Measurements from ENCODE around the gene MYL10.

MYL10 gene

GRCh38 chr7:101590663-101591435 lies 38.2 kb downstream of the MYL10 start:
- Histone ChIP-seq H3K27ac (ENCODE audit: insufficient read depth, low read depth, low read length, poor library complexity, severe bottlenecking) (no peak overlapping the region), H3K4me3 (ENCODE audit: insufficient read depth, low read depth, low read length) (no peak overlapping the region), H3K36me3 (ENCODE audit: control insufficient read depth, insufficient read depth, low read length) (no peaks in the 10 kb centered on the region), H3K9me3 (ENCODE audit: control insufficient read depth, low read length) (no peaks in the 10 kb centered on the region), H3K27me3 (ENCODE audit: control insufficient read depth, insufficient read depth, low read length, poor library complexity, severe bottlenecking) (no peaks in the 10 kb centered on the region), H3K4me1 (ENCODE audit: control insufficient read depth, insufficient read depth, low read length) (no peaks in the 10 kb centered on the region)
- 92% methylated on average over 18 of the region's 18 CpGs for WGBS, 2 experiments

- Histone ChIP-seq H3K36me3 (ENCODE audit: control insufficient read depth, insufficient read depth, low read length) (no peaks in the 10 kb centered on the region), H3K27me3 (ENCODE audit: control insufficient read depth, insufficient read depth, low read length, poor library complexity, severe bottlenecking) (no peaks in the 10 kb centered on the region), H3K9me3 (ENCODE audit: control insufficient read depth, low read length) (no peaks in the 10 kb centered on the region), H3K27ac (ENCODE audit: insufficient read depth, low read depth, low read length, poor library complexity, severe bottlenecking) (no peak overlapping the region), H3K4me1 (ENCODE audit: control insufficient read depth, insufficient read depth, low read length) (no peaks in the 10 kb centered on the region), H3K4me3 (ENCODE audit: insufficient read depth, low read depth, low read length) (no peak overlapping the region)
- WGBS, 2 experiments, result 87 to 90% methylated on average over 15 of the region's 15 CpGs
Measured at GRCh38 chr7:101589976-101590662, 39.0 kb downstream of the MYL10 start.

GRCh38 chr7:101589052-101589451 lies 40.0 kb downstream of the MYL10 start:
- Histone ChIP-seq H3K27me3 (ENCODE audit: control insufficient read depth, insufficient read depth, low read length, poor library complexity, severe bottlenecking) (no peaks in the 10 kb centered on the region), H3K4me1 (ENCODE audit: control insufficient read depth, insufficient read depth, low read length) (no peaks in the 10 kb centered on the region), H3K9me3 (ENCODE audit: control insufficient read depth, low read length) (no peaks in the 10 kb centered on the region), H3K27ac (ENCODE audit: insufficient read depth, low read depth, low read length, poor library complexity, severe bottlenecking) (no peak overlapping the region), H3K36me3 (ENCODE audit: control insufficient read depth, insufficient read depth, low read length) (no peaks in the 10 kb centered on the region), H3K4me3 (ENCODE audit: insufficient read depth, low read depth, low read length) (no peak overlapping the region)
- 88 to 92% methylated on average over 5 of the region's 5 CpGs for WGBS, 2 experiments

- H3K27ac ChIP-seq (ENCODE audit: insufficient read depth, low read depth, low read length, poor library complexity, severe bottlenecking), result no peak overlapping the region
- no peaks in the 10 kb centered on the region for H3K36me3 ChIP-seq (ENCODE audit: control insufficient read depth, insufficient read depth, low read length)
- H3K4me1 ChIP-seq (ENCODE audit: control insufficient read depth, insufficient read depth, low read length), result no peaks in the 10 kb centered on the region
- no peak overlapping the region for H3K4me3 ChIP-seq (ENCODE audit: insufficient read depth, low read depth, low read length)
- H3K9me3 ChIP-seq (ENCODE audit: control insufficient read depth, low read length), result no peaks in the 10 kb centered on the region
- 92 to 96% methylated on average over 9 of the region's 9 CpGs for WGBS, 2 experiments
- no peaks in the 10 kb centered on the region for H3K27me3 ChIP-seq (ENCODE audit: control insufficient read depth, insufficient read depth, low read length, poor library complexity, severe bottlenecking)
Measured at GRCh38 chr7:101588131-101588935, 40.8 kb downstream of the MYL10 start.

GRCh38 chr7:101586906-101587677 lies 42.0 kb downstream of the MYL10 start:
- WGBS, 2 experiments, result 85 to 86% methylated on average over 12 of the region's 12 CpGs
- no peaks in the 10 kb centered on the region for H3K9me3 ChIP-seq (ENCODE audit: control insufficient read depth, low read length)
- H3K27ac ChIP-seq (ENCODE audit: insufficient read depth, low read depth, low read length, poor library complexity, severe bottlenecking), result no peak overlapping the region
- H3K36me3 ChIP-seq (ENCODE audit: control insufficient read depth, insufficient read depth, low read length), result no peaks in the 10 kb centered on the region
- no peaks in the 10 kb centered on the region for H3K27me3 ChIP-seq (ENCODE audit: control insufficient read depth, insufficient read depth, low read length, poor library complexity, severe bottlenecking)
- no peaks in the 10 kb centered on the region for H3K4me1 ChIP-seq (ENCODE audit: control insufficient read depth, insufficient read depth, low read length)
- H3K4me3 ChIP-seq (ENCODE audit: insufficient read depth, low read depth, low read length), result no peak overlapping the region

- Histone ChIP-seq H3K36me3 (ENCODE audit: control insufficient read depth, insufficient read depth, low read length) (no peaks in the 10 kb centered on the region), H3K4me3 (ENCODE audit: insufficient read depth, low read depth, low read length) (no peak overlapping the region), H3K9me3 (ENCODE audit: control insufficient read depth, low read length) (no peaks in the 10 kb centered on the region), H3K27me3 (ENCODE audit: control insufficient read depth, insufficient read depth, low read length, poor library complexity, severe bottlenecking) (no peaks in the 10 kb centered on the region), H3K27ac (ENCODE audit: insufficient read depth, low read depth, low read length, poor library complexity, severe bottlenecking) (no peak overlapping the region), H3K4me1 (ENCODE audit: control insufficient read depth, insufficient read depth, low read length) (no peaks in the 10 kb centered on the region)
- WGBS, 2 experiments, result 89 to 90% methylated on average over 18 of the region's 18 CpGs
Measured at GRCh38 chr7:101586078-101586905, 42.8 kb downstream of the MYL10 start.

GRCh38 chr7:101582971-101583370 lies 46.1 kb downstream of the MYL10 start:
- Histone ChIP-seq H3K36me3 (ENCODE audit: control insufficient read depth, insufficient read depth, low read length) (no peaks in the 10 kb centered on the region), H3K4me3 (ENCODE audit: insufficient read depth, low read depth, low read length) (no peak overlapping the region), H3K27ac (ENCODE audit: insufficient read depth, low read depth, low read length, poor library complexity, severe bottlenecking) (no peak overlapping the region), H3K4me1 (ENCODE audit: control insufficient read depth, insufficient read depth, low read length) (no peaks in the 10 kb centered on the region), H3K27me3 (ENCODE audit: control insufficient read depth, insufficient read depth, low read length, poor library complexity, severe bottlenecking) (no peaks in the 10 kb centered on the region), H3K9me3 (ENCODE audit: control insufficient read depth, low read length) (no peaks in the 10 kb centered on the region)
- WGBS, 2 experiments, result 93 to 94% methylated on average over 3 of the region's 3 CpGs

GRCh38 chr7:101581891-101582290 lies 47.2 kb downstream of the MYL10 start:
- no peaks in the 10 kb centered on the region for H3K36me3 ChIP-seq (ENCODE audit: control insufficient read depth, insufficient read depth, low read length)
- no peak overlapping the region for H3K4me3 ChIP-seq (ENCODE audit: insufficient read depth, low read depth, low read length)
- H3K27ac ChIP-seq (ENCODE audit: insufficient read depth, low read depth, low read length, poor library complexity, severe bottlenecking), result no peak overlapping the region
- no peaks in the 10 kb centered on the region for H3K9me3 ChIP-seq (ENCODE audit: control insufficient read depth, low read length)
- 88% methylated on average over 10 of the region's 10 CpGs for WGBS, 2 experiments
- H3K27me3 ChIP-seq (ENCODE audit: control insufficient read depth, insufficient read depth, low read length, poor library complexity, severe bottlenecking), result no peaks in the 10 kb centered on the region
- H3K4me1 ChIP-seq (ENCODE audit: control insufficient read depth, insufficient read depth, low read length), result no peaks in the 10 kb centered on the region

GRCh38 chr7:101580596-101580995 lies 48.5 kb downstream of the MYL10 start:
- Histone ChIP-seq H3K36me3 (ENCODE audit: control insufficient read depth, insufficient read depth, low read length) (no peaks in the 10 kb centered on the region), H3K27me3 (ENCODE audit: control insufficient read depth, insufficient read depth, low read length, poor library complexity, severe bottlenecking) (no peaks in the 10 kb centered on the region), H3K9me3 (ENCODE audit: control insufficient read depth, low read length) (no peaks in the 10 kb centered on the region), H3K27ac (ENCODE audit: insufficient read depth, low read depth, low read length, poor library complexity, severe bottlenecking) (no peak overlapping the region), H3K4me1 (ENCODE audit: control insufficient read depth, insufficient read depth, low read length) (no peaks in the 10 kb centered on the region), H3K4me3 (ENCODE audit: insufficient read depth, low read depth, low read length) (no peak overlapping the region)
- 95 to 96% methylated on average over 7 of the region's 7 CpGs for WGBS, 2 experiments
